GM23248 (cell line): ENCODE data around the gene PCSK5. TPM values are rescaled to one million over a fixed set of nuclear protein-coding genes. Genes with fewer than 3 reads are reported as not detected.
"Not testable (repeated sequence)": the region's sequence is repeated elsewhere in the genome, so short reads cannot be mapped to it uniquely, and the experiment has no call there.

ENCODE experiments used
- DNase-seq: peaks from one replicate; pipeline ENCODE4 v3.0.0-alpha.2; 2015
- H2AFZ ChIP-seq: fragments of 200-600 bp; sonication (generic); 2 replicates; pipeline ENCODE4 v1.6.1; 2016; ENCODE audit warnings: antibody characterized with exemption
- H3F3A ChIP-seq: fragments of 200-600 bp; sonication (generic); 2 replicates; pipeline ENCODE4 v1.6.1; 2016; ENCODE audit warnings: mild to moderate bottlenecking, antibody characterized with exemption, mixed run types; ENCODE audit not compliant: insufficient read depth
- H3K27ac ChIP-seq: fragments of 200-600 bp; sonication (generic); 2 replicates; pipeline ENCODE4 v1.5.1; 2016; ENCODE audit warnings: mild to moderate bottlenecking
- H3K27me3 ChIP-seq: fragments of 200-600 bp; sonication (generic); replicated peaks from 2 replicates; pipeline ENCODE4 v1.6.1; 2016; ENCODE audit warnings: mild to moderate bottlenecking; ENCODE audit not compliant: insufficient read depth
- H3K36me3 ChIP-seq: fragments of 200-600 bp; sonication (generic); 2 replicates; pipeline ENCODE4 v1.6.1; 2016; ENCODE audit warnings: low read depth, mild to moderate bottlenecking
- H3K4me1 ChIP-seq: fragments of 200-600 bp; sonication (generic); 2 replicates; pipeline ENCODE4 v1.6.1; 2016; ENCODE audit warnings: mild to moderate bottlenecking; ENCODE audit not compliant: insufficient read depth
- H3K4me2 ChIP-seq: fragments of 200-600 bp; sonication (generic); one replicate; pipeline ENCODE4 v1.6.1; 2016; ENCODE audit warnings: mild to moderate bottlenecking; ENCODE audit not compliant: unreplicated experiment
- H3K4me3 ChIP-seq: fragments of 200-600 bp; sonication (generic); 2 replicates; pipeline ENCODE4 v1.5.1; 2016; ENCODE audit warnings: mild to moderate bottlenecking
- H3K79me2 ChIP-seq: fragments of 200-600 bp; sonication (generic); 2 replicates; pipeline ENCODE4 v1.6.1; 2016; ENCODE audit warnings: mild to moderate bottlenecking; ENCODE audit not compliant: insufficient read depth
- H3K9ac ChIP-seq: fragments of 200-600 bp; sonication (generic); 2 replicates; pipeline ENCODE4 v1.6.1; 2016; ENCODE audit warnings: mild to moderate bottlenecking
- H3K9me2 ChIP-seq: fragments of 200-600 bp; sonication (generic); 2 replicates; pipeline ENCODE4 v1.6.1; 2016; ENCODE audit warnings: mixed run types, mild to moderate bottlenecking, moderate library complexity; ENCODE audit not compliant: insufficient read depth
- H3K9me3 ChIP-seq: fragments of 200-600 bp; sonication (generic); one replicate; pipeline ENCODE4 v1.6.1; 2017; ENCODE audit warnings: low read depth
- H4K20me1 ChIP-seq: fragments of 200-600 bp; sonication (generic); 2 replicates; pipeline ENCODE4 v1.6.0; 2016; ENCODE audit not compliant: insufficient read depth
- EZH2 ChIP-seq: fragments of 200-600 bp; sonication (generic); IDR thresholded peaks from 2 replicates; pipeline ENCODE4 v1.6.1; 2018; ENCODE audit warnings: antibody characterized with exemption, mild to moderate bottlenecking; ENCODE audit not compliant: insufficient read depth, poor library complexity, severe bottlenecking
- EZH2phosphoT487 ChIP-seq: fragments of 200-600 bp; sonication (generic); IDR thresholded peaks from 2 replicates; pipeline ENCODE4 v1.6.1; 2018; ENCODE audit warnings: antibody characterized with exemption, moderate library complexity, mild to moderate bottlenecking, low read depth; ENCODE audit not compliant: insufficient read depth
- whole genome bisulfite sequencing, 2 experiments: methylation state at CpG; one replicate each; pipeline ENCODE4 v1.1.6; 2015 to 2017; ENCODE audit warnings: low lambda C conversion rate in 2 of 2, low coverage in 1 of 2; ENCODE audit errors: missing lambda C conversion rate in 2 of 2; 5-methylcytosine and 5-hydroxymethylcytosine counted together
- in situ Hi-C: fragments of 300-500 bp; cut with MboI; formaldehyde crosslinking; loops from 2 replicates; pipeline ENCODE4 v1.15.0; 2020
- polyA plus RNA-seq: library from polyadenylated mRNA; unstranded; fragments of >200 nt; fragmentation: Nextera tagmentation; extraction: Ambion mirVana; gene quantifications from 2 replicates; pipeline ENCODE4 v1.2.1, GENCODE V29; 2016
- total RNA-seq: library from RNA; depleted of rRNA; stranded (reverse); fragments of >200 nt; shearing (Covaris generic); gene quantifications from 2 replicates; pipeline ENCODE4 v1.2.3, GENCODE V29; 2014

The PCSK5 gene
- total and polyA plus RNA-seq, 2 experiments from 2014 or later, result 2.3 to 3.9 TPM

- TF ChIP-seq EZH2 (no peak), EZH2phosphoT487 (no peak)
Observed at GRCh38 chr9:76359365-76359764, 468.9 kb downstream of the PCSK5 start.

GRCh38 chr9:76359766-76360165 lies 469.3 kb downstream of the PCSK5 start:
- no peaks in the 10 kb centered on the region for H3K79me2 ChIP-seq
- no peak overlapping the region for H3K4me2 ChIP-seq
- H3K9ac ChIP-seq, result no peak overlapping the region
- in situ Hi-C loops, result no loop called here
- no peaks in the 10 kb centered on the region for H3K36me3 ChIP-seq
- no peaks in the 10 kb centered on the region for H3F3A ChIP-seq
- DNase-seq, result no peak
- no peak for TF ChIP-seq EZH2phosphoT487
- TF ChIP-seq EZH2, result no peak
- no peaks in the 10 kb centered on the region for H3K4me1 ChIP-seq
- H4K20me1 ChIP-seq, result no peaks in the 10 kb centered on the region
- no peaks in the 10 kb centered on the region for H3K9me3 ChIP-seq
- no peaks in the 10 kb centered on the region for H3K9me2 ChIP-seq
- no peaks in the 10 kb centered on the region; the same call in 1 of the 2 replicates for H3K27me3 ChIP-seq
- H2AFZ ChIP-seq, result no peak overlapping the region
- H3K4me3 ChIP-seq, result no peak overlapping the region
- WGBS, 2 experiments, result 50 to 52% methylated on average over 2 of the region's 2 CpGs
- no peak overlapping the region for H3K27ac ChIP-seq

More at GRCh38 chr9:76359365-76359764, 468.9 kb downstream of the PCSK5 start:
- Histone ChIP-seq H3K36me3 (no peaks in the 10 kb centered on the region), H4K20me1 (no peaks in the 10 kb centered on the region), H3K79me2 (no peaks in the 10 kb centered on the region), H2AFZ (no peak overlapping the region), H3K4me2 (no peak overlapping the region), H3K9me2 (no peaks in the 10 kb centered on the region), H3K4me1 (no peaks in the 10 kb centered on the region), H3K9me3 (no peaks in the 10 kb centered on the region), H3F3A (no peaks in the 10 kb centered on the region), H3K27ac (no peak overlapping the region), H3K27me3 (no peaks in the 10 kb centered on the region; the same call in 1 of the 2 replicates), H3K4me3 (no peak overlapping the region), H3K9ac (no peak overlapping the region)
- WGBS, 2 experiments, result 72 to 74% methylated on average over 4 of the region's 4 CpGs
- no peak for DNase-seq
- in situ Hi-C loops, result no loop called here

GRCh38 chr9:76362332-76363031 lies 472.0 kb downstream of the PCSK5 start:
- H3K4me1 ChIP-seq, H3F3A ChIP-seq, H3K9me2 ChIP-seq, H4K20me1 ChIP-seq, H3K4me2 ChIP-seq, H2AFZ ChIP-seq, H3K27me3 ChIP-seq, H3K4me3 ChIP-seq, in situ Hi-C loops, H3K9me3 ChIP-seq, H3K79me2 ChIP-seq, H3K9ac ChIP-seq, H3K36me3 ChIP-seq, DNase-seq, H3K27ac ChIP-seq: not testable (repeated sequence)
- 68 to 74% methylated on average over 16 of the region's 16 CpGs for WGBS, 2 experiments

- WGBS, 2 experiments, result 68 to 76% methylated on average over 3 of the region's 3 CpGs
- H3K27me3 ChIP-seq, result no peaks in the 10 kb centered on the region; the same call in 1 of the 2 replicates
- H3F3A ChIP-seq, result no peaks in the 10 kb centered on the region
- no peaks in the 10 kb centered on the region for H3K9me3 ChIP-seq
- TF ChIP-seq EZH2 (no peak), EZH2phosphoT487 (no peak)
- in situ Hi-C loops, result no loop called here
- H3K4me1 ChIP-seq, result no peaks in the 10 kb centered on the region
- H3K36me3 ChIP-seq, result no peaks in the 10 kb centered on the region
- no peak for DNase-seq
- no peak overlapping the region for H3K27ac ChIP-seq
- H3K4me3 ChIP-seq, result no peak overlapping the region
- no peaks in the 10 kb centered on the region for H3K9me2 ChIP-seq
- no peaks in the 10 kb centered on the region for H3K79me2 ChIP-seq
- no peak overlapping the region for H3K4me2 ChIP-seq
- no peak overlapping the region for H2AFZ ChIP-seq
- H4K20me1 ChIP-seq, result no peaks in the 10 kb centered on the region
- H3K9ac ChIP-seq, result no peak overlapping the region
Observed at GRCh38 chr9:76363032-76363395, 472.5 kb downstream of the PCSK5 start.

GRCh38 chr9:76365028-76365427 lies 474.6 kb downstream of the PCSK5 start:
- no peak overlapping the region for H3K4me2 ChIP-seq
- H3K9ac ChIP-seq, result no peak overlapping the region
- no peaks in the 10 kb centered on the region for H4K20me1 ChIP-seq
- 94 to 97% methylated on average over 1 of the region's 1 CpG for WGBS, 2 experiments
- H3K27ac ChIP-seq, result no peak overlapping the region
- H3K9me2 ChIP-seq, result no peaks in the 10 kb centered on the region
- no peaks in the 10 kb centered on the region; the same call in 1 of the 2 replicates for H3K27me3 ChIP-seq
- H3K9me3 ChIP-seq, result no peaks in the 10 kb centered on the region
- H2AFZ ChIP-seq, result no peak overlapping the region
- H3K36me3 ChIP-seq, result no peaks in the 10 kb centered on the region
- TF ChIP-seq EZH2 (no peak), EZH2phosphoT487 (no peak)
- in situ Hi-C loops, result no loop called here
- no peaks in the 10 kb centered on the region for H3K79me2 ChIP-seq
- peak; percentile 56 for DNase-seq
- H3K4me3 ChIP-seq, result no peak overlapping the region
- no peaks in the 10 kb centered on the region for H3K4me1 ChIP-seq
- H3F3A ChIP-seq, result no peaks in the 10 kb centered on the region
